A673 (cell line): ENCODE results near the gene C8B.

Experiments
- EZH2 ChIP-seq: fragments of 200-600 bp; sonication (generic); IDR thresholded peaks from 2 replicates; pipeline ENCODE4 v1.6.1; 2017; ENCODE audit warnings: borderline replicate concordance, low read depth, mild to moderate bottlenecking, mixed read lengths, antibody characterized with exemption, low read length; ENCODE audit not compliant: poor library complexity, severe bottlenecking
- TF ChIP-seq, protein P1 (sequence below): fragments of 300-800, 200-600 bp; sonication (generic); conservative IDR thresholded peaks from 2 replicates; pipeline ENCODE4 v1.5.1; 2017; ENCODE audit warnings: low read depth, mild to moderate bottlenecking, antibody characterized with exemption, low read length, moderate library complexity, mixed read lengths

DNA sequence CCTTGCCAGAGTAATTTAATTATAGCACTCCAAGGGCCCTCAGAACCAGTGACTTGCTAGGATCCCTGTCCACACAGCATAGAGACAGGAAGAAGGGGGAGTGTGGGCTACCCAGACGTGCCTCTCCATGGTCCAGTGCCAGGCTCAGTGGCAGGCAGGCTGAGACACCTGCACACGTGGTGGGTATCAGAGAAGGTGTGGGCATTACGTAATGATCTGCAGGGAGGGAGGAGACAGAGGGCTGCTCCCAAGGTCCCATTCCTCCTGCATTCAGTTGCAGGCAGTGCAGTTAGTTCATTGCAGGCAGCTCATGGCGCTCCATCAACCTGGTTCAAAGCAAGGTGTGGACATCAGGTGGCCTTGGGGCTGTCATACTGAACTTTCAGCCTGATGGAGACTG is 49.9 kb downstream of the C8B start:
- TF ChIP-seq, protein P1, sequence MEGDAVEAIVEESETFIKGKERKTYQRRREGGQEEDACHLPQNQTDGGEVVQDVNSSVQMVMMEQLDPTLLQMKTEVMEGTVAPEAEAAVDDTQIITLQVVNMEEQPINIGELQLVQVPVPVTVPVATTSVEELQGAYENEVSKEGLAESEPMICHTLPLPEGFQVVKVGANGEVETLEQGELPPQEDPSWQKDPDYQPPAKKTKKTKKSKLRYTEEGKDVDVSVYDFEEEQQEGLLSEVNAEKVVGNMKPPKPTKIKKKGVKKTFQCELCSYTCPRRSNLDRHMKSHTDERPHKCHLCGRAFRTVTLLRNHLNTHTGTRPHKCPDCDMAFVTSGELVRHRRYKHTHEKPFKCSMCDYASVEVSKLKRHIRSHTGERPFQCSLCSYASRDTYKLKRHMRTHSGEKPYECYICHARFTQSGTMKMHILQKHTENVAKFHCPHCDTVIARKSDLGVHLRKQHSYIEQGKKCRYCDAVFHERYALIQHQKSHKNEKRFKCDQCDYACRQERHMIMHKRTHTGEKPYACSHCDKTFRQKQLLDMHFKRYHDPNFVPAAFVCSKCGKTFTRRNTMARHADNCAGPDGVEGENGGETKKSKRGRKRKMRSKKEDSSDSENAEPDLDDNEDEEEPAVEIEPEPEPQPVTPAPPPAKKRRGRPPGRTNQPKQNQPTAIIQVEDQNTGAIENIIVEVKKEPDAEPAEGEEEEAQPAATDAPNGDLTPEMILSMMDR: no peak
- TF ChIP-seq EZH2: no peak
